Endothelial cell of umbilical vein (primary cell): ENCODE measurements around the gene DEPDC5. TPM values are rescaled to one million over a fixed set of nuclear protein-coding genes. Genes with fewer than 3 reads are reported as not detected.

ENCODE experiments used
- BruUV-seq: library from RNA; stranded (reverse); fragments of 400-500 nt; replicated peaks from 2 replicates; lab custom pipeline; 2021; lab: Mats Ljungman, UMichigan
- CTCF ChIA-PET: fragments of 300-600, 350-600 bp; sonication (Branson Sonifier 250); formaldehyde crosslinking; loops from one replicate; lab custom pipeline; 2021; ENCODE audit warnings: antibody characterized with exemption, inconsistent platforms; lab: Charles Lee
- POLR2A ChIA-PET: fragments of 300-600, 350-600 bp; sonication (Branson Sonifier 250); formaldehyde crosslinking; loops from one replicate; lab custom pipeline; 2021; ENCODE audit warnings: antibody characterized with exemption, inconsistent platforms; lab: Charles Lee
- DNase-seq: peaks from one replicate; pipeline ENCODE4 v3.0.0-alpha.2; 2011; ENCODE audit warnings: low read depth, low spot score
- FAIRE-seq: peaks from 2 replicates; lab custom pipeline; 2011; peaks lifted over from hg19 to GRCh38; lab: Jason Lieb, UNC
- H2AFZ ChIP-seq: 2 replicates; pipeline ENCODE4 v1.6.0; 2012; ENCODE audit warnings: low read depth, low read length, control low read depth, inconsistent platforms
- H3K27ac ChIP-seq: 2 replicates; pipeline ENCODE4 v1.5.1; 2011; ENCODE audit warnings: low read depth, mild to moderate bottlenecking, control low read depth, low read length, moderate library complexity; ENCODE audit not compliant: insufficient read depth
- H3K27me3 ChIP-seq, 2 experiments: 2 replicates each; pipeline versions ENCODE4 v1.6.0 to v1.6.1; 2011; ENCODE audit warnings: low read length in 2 of 2, mixed read lengths in 1 of 2; ENCODE audit not compliant: control insufficient read depth in 2 of 2, insufficient read depth in 2 of 2
- H3K36me3 ChIP-seq, 2 experiments: 2 replicates in 1 of 2; 3 replicates in 1 of 2; pipeline ENCODE4 v1.5.1; 2011; ENCODE audit warnings: low read length in 2 of 2, mild to moderate bottlenecking in 1 of 2, moderate library complexity in 1 of 2; ENCODE audit not compliant: control insufficient read depth in 2 of 2, insufficient read depth in 2 of 2; ENCODE audit errors: extremely low read depth in 1 of 2
- H3K4me1 ChIP-seq: 3 replicates; pipeline ENCODE4 v1.5.1; 2011; ENCODE audit warnings: mild to moderate bottlenecking, low read length; ENCODE audit not compliant: control insufficient read depth, insufficient read depth; ENCODE audit errors: extremely low read depth
- H3K4me2 ChIP-seq: 2 replicates; pipeline ENCODE4 v1.6.1; 2011; ENCODE audit warnings: low read length, control low read depth, mixed read lengths; ENCODE audit not compliant: insufficient read depth
- H3K4me3 ChIP-seq, 3 experiments: fragments of 200-600 bp in 1 of 3; sonication (generic), shearing (Covaris generic) in 1 of 3; replicated peaks in 1 of 3; 2 replicates each; pipeline ENCODE4 v1.5.1; 2011 to 2016; ENCODE audit warnings: control low read depth in 3 of 3, low read length in 3 of 3, mild to moderate bottlenecking in 2 of 3, inconsistent platforms in 1 of 3, low read depth in 1 of 3, moderate library complexity in 1 of 3; ENCODE audit not compliant: insufficient read depth in 1 of 3
- H3K79me2 ChIP-seq: 2 replicates; pipeline ENCODE4 v1.6.0; 2012; ENCODE audit warnings: low read length, inconsistent platforms; ENCODE audit not compliant: control insufficient read depth, insufficient read depth
- H3K9ac ChIP-seq: replicated peaks from 2 replicates; pipeline ENCODE3; 2011; ENCODE audit warnings: low read length, control low read depth; ENCODE audit not compliant: insufficient read depth; ENCODE audit errors: extremely low read depth
- H3K9me1 ChIP-seq: replicated peaks from 3 replicates; pipeline ENCODE4 v1.6.0; 2011; ENCODE audit warnings: mild to moderate bottlenecking, low read length; ENCODE audit not compliant: control insufficient read depth, insufficient read depth; ENCODE audit errors: extremely low read depth
- H3K9me3 ChIP-seq: replicated peaks from 2 replicates; pipeline ENCODE4 v1.5.1; 2012; ENCODE audit warnings: low read length, inconsistent platforms; ENCODE audit not compliant: control insufficient read depth, insufficient read depth
- H4K20me1 ChIP-seq: replicated peaks from 2 replicates; pipeline ENCODE3; 2011; ENCODE audit warnings: mild to moderate bottlenecking, low read length; ENCODE audit not compliant: control insufficient read depth, insufficient read depth; ENCODE audit errors: extremely low read depth
- CTCF ChIP-seq, 2 donors: IDR thresholded peaks; 1 replicate in 1 of 2; 2 replicates in 1 of 2; pipeline ENCODE4 v1.5.1; 2011; ENCODE audit warnings: low read length in 2 of 2, mild to moderate bottlenecking in 2 of 2, moderate library complexity in 2 of 2, control low read depth in 1 of 2, inconsistent platforms in 1 of 2, low read depth in 1 of 2; ENCODE audit not compliant: insufficient read depth in 1 of 2; ENCODE audit errors: extremely low read depth in 1 of 2
- FOS ChIP-seq: IDR thresholded peaks from 2 replicates; pipeline ENCODE4 v1.6.1; 2011; ENCODE audit warnings: mild to moderate bottlenecking, low read length, moderate library complexity, borderline replicate concordance; ENCODE audit not compliant: insufficient read depth
- GATA2 ChIP-seq: IDR thresholded peaks from 2 replicates; pipeline ENCODE4 v1.7.0; 2011; ENCODE audit warnings: low read depth, mild to moderate bottlenecking, moderate library complexity, mixed read lengths, low read length; ENCODE audit not compliant: insufficient read length, insufficient read depth
- JUN ChIP-seq: IDR thresholded peaks from 2 replicates; pipeline ENCODE4 v1.6.1; 2011; ENCODE audit warnings: borderline replicate concordance, low read depth; ENCODE audit not compliant: insufficient read length, insufficient read depth
- MYC ChIP-seq: IDR thresholded peaks from one replicate; pipeline ENCODE4 v1.6.1; 2011; ENCODE audit warnings: mild to moderate bottlenecking, low read depth, low read length
- POLR2A ChIP-seq: IDR thresholded peaks from 2 replicates; pipeline ENCODE4 v1.6.1; 2012; ENCODE audit warnings: low read depth, mild to moderate bottlenecking, control low read depth, low read length
- POLR2AphosphoS5 ChIP-seq: IDR thresholded peaks from 2 replicates; pipeline ENCODE4 v1.6.1; 2012; ENCODE audit warnings: low read depth, mild to moderate bottlenecking, control low read depth, low read length, moderate library complexity; ENCODE audit not compliant: insufficient read depth
- dilution Hi-C: fragments of 300-500 bp; cut with MboI; formaldehyde crosslinking; loops from one replicate; pipeline ENCODE4 v1.15.0; 2019; ENCODE audit warnings: low sequenced_read_pairs; ENCODE audit not compliant: extremely low pct_ligation_motif_present
- intact Hi-C: fragments of 100-400 bp; cut with micrococcal nuclease; formaldehyde crosslinking; loops from one replicate; pipeline ENCODE4 v1.10.0; 2022
- polyA plus RNA-seq, 4 experiments: library from polyadenylated mRNA; depleted of rRNA in 3 of 4; stranded (reverse) in 3 of 4; unstranded in 1 of 4; fragments of >200 nt; gene quantifications; 2 replicates each; pipeline versions ENCODE4 v1.2.1 to v1.2.3, GENCODE V29; 2011 to 2012; ENCODE audit warnings: missing spikeins in 1 of 4
- total RNA-seq: library from RNA; stranded (reverse); gene quantifications from 2 replicates; pipeline ENCODE4 v1.2.3, GENCODE V29; 2021
- TF ChIP-seq, protein P1 (sequence below): IDR thresholded peaks from 2 replicates; pipeline ENCODE4 v1.6.1; 2011; ENCODE audit not compliant: insufficient read depth, insufficient read length

DEPDC5 gene
- total and polyA plus RNA-seq, 2 donors (not counting 3 experiments of a cell fraction or from before 2014, with no cell fraction given) = 13.1 to 36.6 TPM

GRCh38 chr22:31923136-31923535 lies 169.3 kb downstream of the DEPDC5 start:
- POLR2A ChIA-PET = interaction anchor here (0.5 kb wide), 1 partner anchor 179 kb away, joined by 3 read pairs; no protein-coding TSS in a partner anchor
- H4K20me1 ChIP-seq = no peaks in the 10 kb centered on the region
- H3K36me3 ChIP-seq = no peaks in the 10 kb centered on the region
- DNase-seq = peak; percentile 47
- no peaks in the 10 kb centered on the region for H3K9me1 ChIP-seq
- peaks cover 12% of the 10 kb centered on the region for H3K4me1 ChIP-seq
- H2AFZ ChIP-seq = peak overlapping the region; percentile 1
- no peaks in the 10 kb centered on the region for H3K79me2 ChIP-seq
- H3K27me3 ChIP-seq = peaks cover 5 to 9% of the 10 kb centered on the region in 2 experiments
- intact Hi-C loops = no loop called here
- H3K9ac ChIP-seq = no peak overlapping the region
- BruUV-seq = no TSS peak
- FAIRE-seq = peak; percentile 82
- H3K9me3 ChIP-seq = no peaks in the 10 kb centered on the region
- dilution Hi-C loops = no loop called here
- CTCF ChIA-PET = interaction anchor here (0.9 to 1.0 kb wide), 3 partner anchors 15 to 23 kb away, joined by 3 read pairs; no protein-coding TSS in a partner anchor
- TF ChIP-seq POLR2A (no peak), GATA2 (peak; percentile 87), JUN (no peak)
- H3K27ac ChIP-seq = no peak overlapping the region
- H3K4me2 ChIP-seq = no peak overlapping the region
- H3K4me3 ChIP-seq = no peak overlapping the region

GRCh38 chr22:31923747-31924146 lies 169.9 kb downstream of the DEPDC5 start:
- Histone ChIP-seq H3K9me1 (no peaks in the 10 kb centered on the region), H4K20me1 (no peaks in the 10 kb centered on the region), H3K9ac (no peak overlapping the region), H3K4me2 (no peak overlapping the region), H3K4me3 (no peak overlapping the region), H3K27me3 (peaks cover 5 to 10% of the 10 kb centered on the region in 2 experiments), H3K79me2 (no peaks in the 10 kb centered on the region), H2AFZ (no peak overlapping the region), H3K27ac (no peak overlapping the region), H3K9me3 (no peaks in the 10 kb centered on the region), H3K4me1 (peaks cover 12% of the 10 kb centered on the region), H3K36me3 (no peaks in the 10 kb centered on the region)
- dilution Hi-C loops = no loop called here
- ChIA-PET CTCF (interaction anchor here (0.9 to 1.0 kb wide), 3 partner anchors 16 to 22 kb away, joined by 3 read pairs; no protein-coding TSS in a partner anchor), POLR2A (no interaction called here)
- no TSS peak for BruUV-seq
- DNase-seq (no peak), FAIRE-seq (no peak)
- no peak for TF ChIP-seq FOS
- TF ChIP-seq MYC = no peak
- TF ChIP-seq, protein P1, sequence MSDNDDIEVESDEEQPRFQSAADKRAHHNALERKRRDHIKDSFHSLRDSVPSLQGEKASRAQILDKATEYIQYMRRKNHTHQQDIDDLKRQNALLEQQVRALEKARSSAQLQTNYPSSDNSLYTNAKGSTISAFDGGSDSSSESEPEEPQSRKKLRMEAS = no peak
- TF ChIP-seq POLR2A = no peak
- no peak for TF ChIP-seq CTCF (IDR thresholded peaks at IDR 0.05; ENCODE audit: extremely low read depth in 1 of 2, insufficient read depth in 1 of 2, low read depth in 1 of 2, low read length in 2 of 2)
- TF ChIP-seq GATA2 = no peak
- TF ChIP-seq POLR2AphosphoS5 = no peak
- no peak for TF ChIP-seq JUN
- intact Hi-C loops = no loop called here
